Measurements from ENCODE around the gene SNX19.

Gene SNX19

GRCh38 chr11:130904380-130904779 is 11.9 kb downstream of the SNX19 start:
- no peak for DNase-seq

- DNase-seq = no peak
Measured at GRCh38 chr11:130902380-130902779, 13.9 kb downstream of the SNX19 start.

- DNase-seq = no peak
Measured at GRCh38 chr11:130899106-130899505, 17.2 kb downstream of the SNX19 start.

- DNase-seq = no peak
Measured at GRCh38 chr11:130897262-130898182, 18.8 kb downstream of the SNX19 start.

- DNase-seq = peak; percentile 78
Measured at GRCh38 chr11:130894322-130895025, 21.8 kb downstream of the SNX19 start.

GRCh38 chr11:130892861-130893260 is 23.4 kb downstream of the SNX19 start:
- no peak for DNase-seq

- DNase-seq = no peak
Measured at GRCh38 chr11:130891326-130891725, 25.0 kb downstream of the SNX19 start.

GRCh38 chr11:130890039-130890745 is 26.1 kb downstream of the SNX19 start:
- DNase-seq = no peak

GRCh38 chr11:130888790-130889189 is 27.5 kb downstream of the SNX19 start:
- no peak for DNase-seq

GRCh38 chr11:130886704-130887103 is 29.6 kb downstream of the SNX19 start:
- DNase-seq = no peak

- no peak for DNase-seq
Measured at GRCh38 chr11:130882138-130882551, 34.1 kb downstream of the SNX19 start.

GRCh38 chr11:130881475-130882137 is 34.7 kb downstream of the SNX19 start:
- no peak for DNase-seq

GRCh38 chr11:130879836-130880235 is 36.4 kb downstream of the SNX19 start:
- DNase-seq = no peak

- DNase-seq = no peak
Measured at GRCh38 chr11:130876931-130877915, 39.1 kb downstream of the SNX19 start.

GRCh38 chr11:130876100-130876499 is 40.2 kb downstream of the SNX19 start:
- DNase-seq = no peak

GRCh38 chr11:130874955-130875531 is 41.2 kb downstream of the SNX19 start:
- DNase-seq = no peak

- no peak for DNase-seq
Measured at GRCh38 chr11:130874396-130874795, 41.9 kb downstream of the SNX19 start.

GRCh38 chr11:130873761-130874160 is 42.5 kb downstream of the SNX19 start:
- no peak for DNase-seq

GRCh38 chr11:130872981-130873380 is 43.3 kb downstream of the SNX19 start:
- no peak for DNase-seq

- DNase-seq = no peak
Measured at GRCh38 chr11:130872513-130872912, 43.8 kb downstream of the SNX19 start.

- DNase-seq = no peak
Measured at GRCh38 chr11:130872102-130872501, 44.2 kb downstream of the SNX19 start.

All from right forelimb (tissue), 1 donor.